ENCODE measurements around the gene ITIH1. TPM values are rescaled to one million over a fixed set of nuclear protein-coding genes. Genes with fewer than 3 reads are reported as not detected.

The ITIH1 gene
- polyA plus RNA-seq, 1 experiment, result not detected

DNA sequence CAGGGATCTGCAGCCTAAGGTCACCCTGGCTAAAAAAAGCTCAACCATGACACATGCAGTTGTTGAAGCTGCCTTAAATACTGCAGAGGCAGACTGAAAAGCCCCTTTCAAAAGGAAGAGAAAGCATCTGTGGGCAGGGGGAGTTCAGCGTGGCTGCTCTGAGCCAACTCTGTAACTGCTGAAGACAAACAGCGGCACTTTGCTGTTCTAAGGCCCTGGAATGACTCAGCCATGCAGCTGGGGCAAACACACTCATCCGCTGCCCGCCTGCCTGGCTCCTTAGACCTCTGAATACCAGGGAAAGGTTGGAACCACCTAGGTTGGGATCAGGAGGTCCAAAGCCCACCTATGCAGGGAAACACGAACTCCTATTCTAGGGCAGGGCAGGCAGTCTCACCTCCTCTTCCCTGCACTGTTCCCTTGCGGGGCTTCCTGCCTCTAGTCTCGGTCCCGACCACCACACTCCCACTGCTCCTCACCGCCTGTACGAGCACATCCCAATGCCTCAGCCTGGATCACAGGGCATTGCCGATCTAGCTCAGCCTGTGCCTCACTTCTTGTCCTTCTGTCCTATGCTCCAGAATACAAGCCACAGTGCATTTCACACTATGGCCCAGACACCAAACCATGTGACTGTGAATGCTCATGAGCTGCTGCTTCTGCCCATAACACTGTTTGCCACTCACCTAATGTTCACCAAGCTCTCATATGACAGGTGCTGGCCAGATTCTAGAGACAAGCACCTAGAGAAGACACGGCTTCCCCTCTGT, 64.0 kb downstream of the ITIH1 start:
- ChIA-PET POLR2A (interaction anchor here (0.7 kb wide), 1 partner anchor 51 kb away, joined by 16 read pairs; no protein-coding TSS in a partner anchor), CTCF (interaction anchor here (0.8 kb wide), 1 partner anchor 21 kb away, joined by 3 read pairs; no protein-coding TSS in a partner anchor)
- TF ChIP-seq, protein P1, sequence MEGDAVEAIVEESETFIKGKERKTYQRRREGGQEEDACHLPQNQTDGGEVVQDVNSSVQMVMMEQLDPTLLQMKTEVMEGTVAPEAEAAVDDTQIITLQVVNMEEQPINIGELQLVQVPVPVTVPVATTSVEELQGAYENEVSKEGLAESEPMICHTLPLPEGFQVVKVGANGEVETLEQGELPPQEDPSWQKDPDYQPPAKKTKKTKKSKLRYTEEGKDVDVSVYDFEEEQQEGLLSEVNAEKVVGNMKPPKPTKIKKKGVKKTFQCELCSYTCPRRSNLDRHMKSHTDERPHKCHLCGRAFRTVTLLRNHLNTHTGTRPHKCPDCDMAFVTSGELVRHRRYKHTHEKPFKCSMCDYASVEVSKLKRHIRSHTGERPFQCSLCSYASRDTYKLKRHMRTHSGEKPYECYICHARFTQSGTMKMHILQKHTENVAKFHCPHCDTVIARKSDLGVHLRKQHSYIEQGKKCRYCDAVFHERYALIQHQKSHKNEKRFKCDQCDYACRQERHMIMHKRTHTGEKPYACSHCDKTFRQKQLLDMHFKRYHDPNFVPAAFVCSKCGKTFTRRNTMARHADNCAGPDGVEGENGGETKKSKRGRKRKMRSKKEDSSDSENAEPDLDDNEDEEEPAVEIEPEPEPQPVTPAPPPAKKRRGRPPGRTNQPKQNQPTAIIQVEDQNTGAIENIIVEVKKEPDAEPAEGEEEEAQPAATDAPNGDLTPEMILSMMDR (IDR thresholded peaks at IDR 0.05; ENCODE audit: insufficient read depth, low read depth, low read length), result no peak
- peaks cover 6% of the 10 kb centered on the region for H3K36me3 ChIP-seq (ENCODE audit: control insufficient read depth, insufficient read depth, low read length)
- H3K27me3 ChIP-seq (ENCODE audit: control insufficient read depth, insufficient read depth, low read length), result no peaks in the 10 kb centered on the region
- DNase-seq (ENCODE audit: low read depth), result no peak
- H3K4me3 ChIP-seq (ENCODE audit: low read depth, low read length), result no peak overlapping the region

Small RNA genes within 50 kb of the gene (small RNA-seq; reads per million reads assigned to genes)
- gene AC006254.2 (ENCODE audit: insufficient read length, low read depth, low replicate concordance), result not detected
- not detected for gene MUSTN1 (ENCODE audit: insufficient read length, low read depth, low replicate concordance)

Other genes with a start within 250 kb of the ITIH1 start
- gene NT5DC2, start 243.7 kb upstream of the ITIH1 start, polyA plus RNA-seq (2011; rRNA removed), result 132 and 186 TPM in 2 replicates
- 11.9 and 12.3 TPM in 2 replicates for gene UQCC5, start 241.0 kb upstream of the ITIH1 start, polyA plus RNA-seq (2011; rRNA removed)
- 16.5 and 23.8 TPM in 2 replicates for gene PBRM1, start 91.7 kb upstream of the ITIH1 start, polyA plus RNA-seq (2011; rRNA removed)
- gene GNL3, start 91.6 kb upstream of the ITIH1 start, polyA plus RNA-seq (2011; rRNA removed), result 30.6 and 52.7 TPM in 2 replicates
- 75.9 and 98.3 TPM in 2 replicates for gene GLT8D1, start 71.8 kb upstream of the ITIH1 start, polyA plus RNA-seq (2011; rRNA removed)
- 79.6 and 137 TPM in 2 replicates for gene SPCS1, start 71.5 kb upstream of the ITIH1 start, polyA plus RNA-seq (2011; rRNA removed)
- gene NEK4, start 6.7 kb upstream of the ITIH1 start, polyA plus RNA-seq (2011; rRNA removed), result 10.0 and 14.5 TPM in 2 replicates
- gene ITIH3, start 17.2 kb downstream of the ITIH1 start, polyA plus RNA-seq (2011; rRNA removed), result 1.3 and 1.7 TPM in 2 replicates
- gene ITIH4, start 53.1 kb downstream of the ITIH1 start, polyA plus RNA-seq (2011; rRNA removed), result 0.49 and 1.4 TPM in 2 replicates
- not detected in 2 replicates for gene MUSTN1, start 57.4 kb downstream of the ITIH1 start, polyA plus RNA-seq (2011; rRNA removed)
- gene STIMATE, start 119.9 kb downstream of the ITIH1 start, polyA plus RNA-seq (2011; rRNA removed), result 11.6 and 13.5 TPM in 2 replicates